GM12865 (cell line): ENCODE results near the gene SRRM2.

ENCODE experiments used
- DNase-seq: peaks from one replicate; pipeline ENCODE4 v3.0.0; 2010; ENCODE audit warnings: low read depth
- H3K4me3 ChIP-seq: 2 replicates; pipeline ENCODE4 v1.5.1; 2011; ENCODE audit warnings: mild to moderate bottlenecking, low read depth, low read length, control low read depth
- TF ChIP-seq, protein P1 (sequence below): IDR thresholded peaks from 2 replicates; pipeline ENCODE4 v1.5.1; 2011; ENCODE audit warnings: low read length, control low read depth, low read depth, inconsistent platforms; ENCODE audit not compliant: insufficient read depth; ENCODE audit errors: missing control alignments

The SRRM2 gene

DNA sequence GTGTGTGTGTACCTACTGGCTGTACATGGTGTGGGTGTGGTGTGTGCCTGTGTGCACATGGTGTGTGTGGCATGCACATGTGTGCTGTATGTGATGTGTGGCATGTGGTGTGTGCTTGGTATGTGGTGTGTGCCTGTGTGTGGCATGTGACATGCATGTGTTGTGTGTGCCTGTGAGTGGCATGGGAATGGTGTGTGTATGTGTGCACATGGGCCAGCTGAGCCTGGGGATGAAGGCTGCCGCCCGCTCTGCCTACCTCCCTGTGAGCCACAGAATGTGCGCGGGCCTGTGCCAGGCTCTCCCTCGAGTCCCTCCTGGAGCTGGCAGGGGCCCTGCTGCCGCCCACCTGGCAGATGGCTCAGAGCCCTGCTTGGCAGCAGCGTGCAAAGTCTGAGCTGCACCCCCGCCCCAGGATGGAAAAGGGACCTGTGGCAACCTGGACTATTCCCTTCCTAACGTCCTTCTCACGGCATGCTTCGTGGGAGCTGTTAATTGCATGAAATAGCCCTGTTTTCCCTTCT lies 41.7 kb upstream of the SRRM2 start:
- TF ChIP-seq, protein P1, sequence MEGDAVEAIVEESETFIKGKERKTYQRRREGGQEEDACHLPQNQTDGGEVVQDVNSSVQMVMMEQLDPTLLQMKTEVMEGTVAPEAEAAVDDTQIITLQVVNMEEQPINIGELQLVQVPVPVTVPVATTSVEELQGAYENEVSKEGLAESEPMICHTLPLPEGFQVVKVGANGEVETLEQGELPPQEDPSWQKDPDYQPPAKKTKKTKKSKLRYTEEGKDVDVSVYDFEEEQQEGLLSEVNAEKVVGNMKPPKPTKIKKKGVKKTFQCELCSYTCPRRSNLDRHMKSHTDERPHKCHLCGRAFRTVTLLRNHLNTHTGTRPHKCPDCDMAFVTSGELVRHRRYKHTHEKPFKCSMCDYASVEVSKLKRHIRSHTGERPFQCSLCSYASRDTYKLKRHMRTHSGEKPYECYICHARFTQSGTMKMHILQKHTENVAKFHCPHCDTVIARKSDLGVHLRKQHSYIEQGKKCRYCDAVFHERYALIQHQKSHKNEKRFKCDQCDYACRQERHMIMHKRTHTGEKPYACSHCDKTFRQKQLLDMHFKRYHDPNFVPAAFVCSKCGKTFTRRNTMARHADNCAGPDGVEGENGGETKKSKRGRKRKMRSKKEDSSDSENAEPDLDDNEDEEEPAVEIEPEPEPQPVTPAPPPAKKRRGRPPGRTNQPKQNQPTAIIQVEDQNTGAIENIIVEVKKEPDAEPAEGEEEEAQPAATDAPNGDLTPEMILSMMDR: no peak
- DNase-seq: no peak
- H3K4me3 ChIP-seq: no peak overlapping the region

DNA sequence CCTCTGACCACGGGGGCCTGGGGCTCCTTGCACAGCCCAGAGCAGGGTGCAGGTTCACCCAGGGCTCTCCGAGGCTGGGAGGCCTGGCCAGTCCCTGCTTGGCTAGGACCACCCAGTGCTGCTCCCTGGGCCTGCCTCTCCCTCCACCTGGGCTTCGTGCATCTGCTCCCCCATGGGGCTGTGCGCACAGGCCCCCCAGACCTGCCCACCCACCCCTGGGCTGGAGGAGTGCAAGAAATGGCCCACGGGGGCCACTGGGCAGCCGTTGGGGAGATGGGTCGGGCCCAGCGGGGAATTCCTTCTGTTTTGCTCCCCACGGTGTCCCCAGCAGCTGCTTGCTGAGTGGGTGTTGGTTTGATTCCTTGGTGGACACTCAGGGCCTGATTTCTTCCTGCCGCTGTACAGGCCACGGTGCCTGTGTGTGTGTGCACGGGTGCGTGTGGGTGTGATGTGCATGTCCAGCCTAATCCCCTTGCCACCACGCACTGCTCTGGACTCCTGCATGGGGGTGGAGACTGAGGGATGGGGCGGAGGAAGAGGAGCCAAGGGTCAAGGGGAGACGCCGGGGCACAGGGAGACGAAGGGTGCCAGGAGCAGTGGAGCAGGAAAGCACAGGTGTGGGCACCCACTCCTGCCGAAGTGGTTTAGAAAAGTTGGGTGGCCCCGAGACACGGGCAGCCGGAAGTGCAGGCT lies 40.9 kb upstream of the SRRM2 start:
- no peak for DNase-seq
- TF ChIP-seq, protein P1: no peak
- H3K4me3 ChIP-seq: no peak overlapping the region

DNA sequence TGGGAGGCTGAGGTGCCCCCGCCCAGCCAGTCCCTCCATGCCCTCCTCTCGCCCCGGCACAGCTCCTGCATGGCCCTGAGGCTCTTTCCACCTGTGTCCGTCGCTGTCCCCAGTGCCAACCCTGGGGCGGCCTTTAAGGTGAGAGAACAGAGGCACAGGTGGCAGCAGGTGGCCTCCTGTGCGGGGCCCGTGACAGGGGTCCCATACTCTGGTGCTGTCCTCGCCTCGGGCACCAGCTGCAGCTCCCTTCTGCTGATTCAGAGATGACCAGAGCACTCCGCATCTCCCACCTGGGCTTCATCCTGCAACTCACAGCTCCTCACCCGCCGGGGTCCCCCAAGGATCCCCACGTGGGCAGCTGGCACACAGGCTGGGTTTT lies 40.4 kb upstream of the SRRM2 start:
- TF ChIP-seq, protein P1: no peak
- no peak for DNase-seq
- H3K4me3 ChIP-seq: no peak overlapping the region

DNA sequence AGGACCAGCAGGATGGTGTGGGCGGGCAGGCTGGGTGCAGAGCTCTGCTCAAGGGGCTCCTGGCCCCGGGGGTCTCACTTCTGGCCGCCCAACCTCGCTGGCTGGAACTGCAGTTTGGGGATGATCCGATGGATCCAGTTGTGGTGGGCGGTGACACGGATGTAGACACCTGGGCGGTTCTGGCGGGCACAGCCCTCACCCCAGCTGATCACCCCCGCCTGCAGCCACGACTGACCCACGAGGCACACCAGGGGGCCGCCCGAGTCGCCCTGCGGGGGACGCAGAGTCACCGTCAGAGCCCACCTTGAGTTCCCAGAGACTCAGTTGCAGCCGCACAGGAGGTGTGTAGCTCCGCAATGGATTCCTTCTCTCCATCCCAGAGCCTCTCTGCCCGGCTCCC lies 39.9 kb upstream of the SRRM2 start:
- DNase-seq: no peak
- TF ChIP-seq, protein P1: no peak
- no peak overlapping the region for H3K4me3 ChIP-seq

DNA sequence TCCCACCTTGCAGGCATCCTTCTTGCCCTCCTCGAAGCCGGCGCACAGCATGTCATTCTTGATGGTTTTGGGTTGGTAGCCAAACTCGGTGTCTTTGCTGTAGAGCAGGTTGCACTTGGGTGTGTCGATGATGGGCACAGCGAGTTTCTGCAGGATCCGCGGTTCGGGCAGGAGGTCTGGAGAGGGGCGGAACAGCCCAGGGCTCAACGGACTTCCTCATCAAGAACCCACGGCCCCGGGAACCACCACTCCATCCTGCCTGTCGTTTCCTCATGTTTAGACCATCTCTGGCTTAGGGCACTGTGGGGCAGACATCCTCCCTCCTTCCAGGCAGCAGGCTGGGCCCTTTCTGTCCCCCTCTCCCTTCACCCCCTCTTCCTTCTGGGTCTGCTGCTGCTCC lies 38.9 kb upstream of the SRRM2 start:
- DNase-seq: no peak
- TF ChIP-seq, protein P1: no peak
- H3K4me3 ChIP-seq: no peak overlapping the region

DNA sequence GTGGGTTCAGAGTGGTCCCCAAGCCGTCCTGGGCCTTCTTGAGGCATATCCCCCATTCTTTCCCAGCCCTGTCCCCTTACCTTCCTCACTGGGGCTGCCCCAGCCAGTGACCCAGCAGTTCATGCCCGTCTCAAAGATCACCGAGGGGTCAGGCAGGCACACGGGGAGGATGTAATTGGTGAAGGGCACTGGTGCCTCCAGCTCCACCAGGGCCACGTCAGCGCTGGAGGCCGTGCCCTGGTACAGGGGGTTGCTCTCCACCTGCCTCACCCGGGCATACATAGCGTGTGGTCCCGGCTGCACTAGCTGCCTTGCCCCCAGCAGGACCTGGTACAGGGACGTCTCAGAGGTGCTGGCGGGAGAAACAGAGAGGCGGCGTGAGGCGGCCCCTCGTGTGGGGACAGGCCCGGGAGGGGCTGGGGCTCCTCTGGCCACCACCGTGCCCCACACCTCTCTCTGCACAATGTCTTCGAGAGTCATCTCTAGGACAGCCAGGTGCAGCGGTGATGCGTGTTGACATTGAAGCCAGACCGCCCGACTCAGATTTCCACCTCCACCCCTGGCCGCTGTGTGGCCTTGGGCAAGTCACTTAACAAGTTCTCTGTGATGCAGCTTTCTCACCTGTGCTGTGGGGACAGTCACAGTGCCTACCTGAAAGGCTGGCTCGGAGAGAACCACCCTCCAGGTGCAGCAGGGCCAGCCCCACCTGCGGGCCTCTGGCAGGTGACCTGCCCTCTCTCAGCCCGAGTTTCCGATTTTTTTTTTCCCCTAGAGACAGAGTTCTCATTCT lies 38.3 kb upstream of the SRRM2 start:
- DNase-seq: no peak
- TF ChIP-seq, protein P1: no peak
- no peak overlapping the region for H3K4me3 ChIP-seq
